ENCODE measurements around the gene CABP4. TPM values are rescaled to one million over a fixed set of nuclear protein-coding genes. Genes with fewer than 3 reads are reported as not detected.
A peak's percentile ranks its signal among the peaks of the same experiment; 100 is the strongest.

Gene CABP4
- total RNA-seq, 2 experiments from 2014 or later = 2.8 to 3.0 TPM

DNA sequence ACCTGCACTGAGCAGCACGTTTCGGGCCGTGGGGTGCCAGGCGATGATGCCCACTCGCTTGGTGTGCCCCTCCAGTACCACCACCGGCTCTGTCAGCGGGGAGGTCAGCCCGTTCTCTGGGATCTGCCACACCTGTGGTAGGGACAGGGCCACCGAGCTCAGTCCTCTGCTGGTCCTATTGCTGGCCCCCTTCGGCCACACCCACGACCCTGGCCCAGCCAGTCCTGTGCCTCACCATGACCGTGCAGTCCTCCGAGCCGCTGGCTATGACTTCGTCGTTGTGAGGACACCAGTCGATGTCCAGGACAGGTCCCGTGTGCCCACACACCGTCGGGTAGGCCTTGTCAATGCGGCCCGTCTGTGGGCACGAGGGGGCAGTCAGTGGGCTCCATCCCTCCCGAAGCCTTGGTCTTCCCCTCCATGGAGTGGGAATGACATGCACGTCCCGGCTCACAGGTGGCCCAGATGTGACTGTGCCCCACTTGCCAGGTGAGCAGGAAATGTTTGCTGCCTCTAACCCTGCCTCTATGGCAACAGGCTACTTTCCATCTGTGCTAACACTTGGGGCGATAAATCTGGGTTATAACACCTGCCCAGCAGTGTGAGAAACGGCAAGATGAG lies 13.3 kb upstream of the CABP4 start:
- no peaks in the 10 kb centered on the region for H3K9me3 Mint-ChIP-seq
- H3K27me3 Mint-ChIP-seq = no peaks in the 10 kb centered on the region
- no peak for ATAC-seq (ENCODE audit: low read depth)
- H3K4me3 Mint-ChIP-seq = no peak overlapping the region
- peak overlapping the region; percentile 87 for H3K27ac Mint-ChIP-seq
- POLR2A ChIA-PET = interaction anchor here (1.4 to 16.3 kb wide), 7 partner anchors 11 to 42 kb away, joined by 4 to 491 read pairs (median 6); partner anchors contain the start of genes AIP, CARNS1, PPP1CA and TBC1D10C
- peaks cover 46% of the 10 kb centered on the region for H3K4me1 Mint-ChIP-seq
- peaks cover 14% of the 10 kb centered on the region for H3K36me3 Mint-ChIP-seq
- no peak for DNase-seq

DNA sequence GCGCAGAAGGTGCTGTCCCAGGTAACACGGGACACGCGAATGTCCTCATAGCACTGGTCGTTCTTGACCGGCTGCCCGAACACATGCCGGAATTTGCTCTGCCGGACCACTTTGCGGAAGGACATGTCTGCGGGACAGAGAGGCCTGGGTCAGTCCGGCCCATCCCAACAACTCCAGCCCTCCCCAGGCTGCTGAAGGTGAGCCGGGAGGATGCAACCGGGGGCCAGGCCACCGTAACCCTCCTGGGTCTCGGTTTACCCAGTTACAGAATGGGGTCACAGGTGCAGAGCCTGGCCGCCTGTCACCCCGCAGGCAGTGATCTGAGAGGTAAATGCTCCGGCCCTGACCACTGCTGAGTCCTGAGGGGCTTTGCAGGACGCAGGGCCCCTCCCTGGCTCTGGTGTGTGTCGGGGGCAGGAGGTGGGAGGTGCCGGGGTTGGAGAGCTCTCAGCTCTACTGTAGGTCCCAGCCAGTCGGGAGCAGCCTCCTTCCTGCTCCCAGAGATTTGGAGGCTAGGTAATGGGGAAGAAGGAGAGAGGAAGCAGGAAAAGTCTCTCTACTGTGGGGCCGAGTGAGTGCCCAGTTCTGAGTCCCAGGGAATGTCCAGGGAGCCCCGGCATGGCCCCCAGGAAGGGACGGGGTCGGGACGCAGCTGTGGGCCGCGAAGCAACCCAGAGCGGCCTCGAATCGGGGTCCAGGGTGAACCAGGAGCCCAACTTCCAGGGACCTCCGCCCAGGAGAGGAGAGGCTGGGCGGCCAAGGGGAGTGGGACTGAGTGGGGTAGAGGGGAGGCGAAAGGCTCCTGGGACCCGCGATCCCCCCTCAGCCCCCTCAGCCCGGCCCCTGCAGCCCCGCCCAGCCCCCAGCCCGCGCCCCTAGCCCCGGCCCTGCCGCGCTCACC lies 12.4 kb upstream of the CABP4 start:
- Mint-ChIP-seq H3K27me3 (no peaks in the 10 kb centered on the region), H3K4me1 (peaks cover 46% of the 10 kb centered on the region), H3K4me3 (peak overlapping the region; percentile 61), H3K27ac (peak overlapping the region; percentile 87), H3K9me3 (no peaks in the 10 kb centered on the region), H3K36me3 (peaks cover 11% of the 10 kb centered on the region)
- POLR2A ChIA-PET = interaction anchor here (0.8 to 2.7 kb wide), 7 partner anchors 8 to 50 kb away, joined by 3 to 9 read pairs (median 3); partner anchors contain the start of genes AIP and TBC1D10C
- ATAC-seq (ENCODE audit: low read depth) = no peak
- no peak for DNase-seq

DNA sequence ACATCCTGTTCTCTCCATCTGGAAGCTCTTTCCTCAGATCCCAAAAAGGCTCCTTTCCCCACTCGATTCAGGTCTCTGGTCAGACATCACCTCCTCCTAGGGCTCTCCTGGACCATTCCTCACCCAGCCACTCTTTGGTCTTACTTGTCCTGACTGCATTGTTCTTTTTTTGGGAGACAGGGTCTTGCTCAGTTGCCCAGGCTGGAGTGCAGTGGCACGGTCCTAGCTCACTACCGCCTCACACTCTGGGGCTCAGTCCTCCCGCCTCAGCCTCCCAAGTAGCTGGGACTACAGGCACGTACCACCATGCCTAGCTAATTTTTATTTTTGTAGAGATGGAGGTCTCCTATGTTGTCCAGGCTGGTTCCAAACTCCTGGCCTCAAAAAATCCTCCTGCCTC lies 9.6 kb upstream of the CABP4 start:
- Mint-ChIP-seq H3K27me3 (peaks cover 5% of the 10 kb centered on the region), H3K36me3 (no peaks in the 10 kb centered on the region), H3K27ac (peak overlapping the region; percentile 86), H3K9me3 (no peaks in the 10 kb centered on the region), H3K4me1 (peaks cover 33% of the 10 kb centered on the region), H3K4me3 (peak overlapping the region; percentile 81)
- DNase-seq (no peak), ATAC-seq (ENCODE audit: low read depth) (no peak)
- POLR2A ChIA-PET = interaction anchor here (0.6 to 1.9 kb wide), 3 partner anchors 8 to 147 kb away, joined by 3 to 6 read pairs (median 3); partner anchors contain the start of gene PTPRCAP

DNA sequence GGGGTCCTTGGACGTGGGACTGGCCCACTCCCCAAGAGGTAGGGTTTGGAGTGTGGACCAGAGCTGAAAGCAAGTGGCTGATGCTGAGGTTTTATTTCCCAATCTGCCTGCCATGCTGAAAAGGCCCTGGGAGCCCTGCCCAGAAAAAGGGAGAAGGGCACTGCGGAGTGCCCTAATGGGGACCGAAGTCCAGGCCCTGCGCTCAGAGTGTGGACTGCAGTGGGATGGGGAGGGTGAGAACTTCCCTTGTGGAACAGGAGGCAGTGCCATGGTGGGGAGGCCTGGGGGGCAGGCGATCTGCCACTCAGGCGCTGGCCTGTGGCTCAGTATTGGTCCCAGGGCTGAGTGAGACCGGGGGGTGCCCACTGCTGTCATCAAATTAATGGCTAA lies 6.9 kb upstream of the CABP4 start:
- no peak overlapping the region for H3K27ac Mint-ChIP-seq
- ATAC-seq (ENCODE audit: low read depth) = no peak
- H3K36me3 Mint-ChIP-seq = no peaks in the 10 kb centered on the region
- DNase-seq = no peak
- POLR2A ChIA-PET = interaction anchor here (1.3 to 4.4 kb wide), 2 partner anchors 11 to 31 kb away, joined by 3 to 23 read pairs; partner anchors contain the start of gene PTPRCAP
- H3K9me3 Mint-ChIP-seq = no peaks in the 10 kb centered on the region
- H3K27me3 Mint-ChIP-seq = peaks cover 5% of the 10 kb centered on the region
- peaks cover 29% of the 10 kb centered on the region for H3K4me1 Mint-ChIP-seq
- H3K4me3 Mint-ChIP-seq = no peak overlapping the region

DNA sequence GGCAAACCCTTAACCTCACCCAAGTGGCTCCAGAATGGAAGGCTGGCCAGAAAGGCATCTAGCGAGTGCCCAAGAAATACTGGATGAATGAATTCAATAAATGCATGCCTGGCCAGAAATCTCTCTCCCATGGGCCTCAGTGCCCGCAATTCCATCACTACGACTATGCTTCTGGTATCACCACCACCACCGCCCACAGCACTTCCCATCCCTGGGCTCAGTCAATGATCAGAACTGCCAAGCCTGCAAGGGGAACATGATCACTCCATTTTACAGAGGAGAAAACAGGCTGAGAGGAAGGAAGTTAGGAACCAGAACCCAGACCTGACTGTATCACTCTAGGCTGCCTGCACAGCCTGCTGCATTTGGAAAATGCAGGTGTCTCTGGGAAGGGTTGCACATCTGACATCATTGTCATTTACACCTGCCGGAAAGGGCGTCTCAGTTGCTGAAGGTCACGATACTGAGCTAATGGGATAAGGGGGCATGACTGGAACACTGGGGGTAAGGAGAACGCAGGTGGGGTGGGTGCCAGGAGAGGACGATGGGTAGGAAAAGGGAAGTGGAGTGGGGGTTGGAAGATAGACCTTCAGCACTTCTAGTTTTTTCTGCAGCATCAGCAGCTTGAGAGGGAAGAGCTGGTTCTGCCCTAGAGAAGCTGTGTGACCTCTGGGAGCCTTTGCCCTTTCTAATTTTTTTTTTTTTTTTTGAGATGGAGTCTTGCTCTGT lies 5.9 kb upstream of the CABP4 start:
- H3K4me1 Mint-ChIP-seq = peaks cover 26% of the 10 kb centered on the region
- H3K4me3 Mint-ChIP-seq = no peak overlapping the region
- H3K27me3 Mint-ChIP-seq = peaks cover 5% of the 10 kb centered on the region
- POLR2A ChIA-PET = interaction anchor here (0.6 to 4.4 kb wide), 5 partner anchors 12 to 94 kb away, joined by 3 to 23 read pairs (median 6); partner anchors contain the start of genes PPP1CA, PTPRCAP and TBC1D10C
- peak overlapping the region; percentile 28 for H3K27ac Mint-ChIP-seq
- no peak for ATAC-seq (ENCODE audit: low read depth)
- H3K36me3 Mint-ChIP-seq = no peaks in the 10 kb centered on the region
- no peaks in the 10 kb centered on the region for H3K9me3 Mint-ChIP-seq
- DNase-seq = no peak

DNA sequence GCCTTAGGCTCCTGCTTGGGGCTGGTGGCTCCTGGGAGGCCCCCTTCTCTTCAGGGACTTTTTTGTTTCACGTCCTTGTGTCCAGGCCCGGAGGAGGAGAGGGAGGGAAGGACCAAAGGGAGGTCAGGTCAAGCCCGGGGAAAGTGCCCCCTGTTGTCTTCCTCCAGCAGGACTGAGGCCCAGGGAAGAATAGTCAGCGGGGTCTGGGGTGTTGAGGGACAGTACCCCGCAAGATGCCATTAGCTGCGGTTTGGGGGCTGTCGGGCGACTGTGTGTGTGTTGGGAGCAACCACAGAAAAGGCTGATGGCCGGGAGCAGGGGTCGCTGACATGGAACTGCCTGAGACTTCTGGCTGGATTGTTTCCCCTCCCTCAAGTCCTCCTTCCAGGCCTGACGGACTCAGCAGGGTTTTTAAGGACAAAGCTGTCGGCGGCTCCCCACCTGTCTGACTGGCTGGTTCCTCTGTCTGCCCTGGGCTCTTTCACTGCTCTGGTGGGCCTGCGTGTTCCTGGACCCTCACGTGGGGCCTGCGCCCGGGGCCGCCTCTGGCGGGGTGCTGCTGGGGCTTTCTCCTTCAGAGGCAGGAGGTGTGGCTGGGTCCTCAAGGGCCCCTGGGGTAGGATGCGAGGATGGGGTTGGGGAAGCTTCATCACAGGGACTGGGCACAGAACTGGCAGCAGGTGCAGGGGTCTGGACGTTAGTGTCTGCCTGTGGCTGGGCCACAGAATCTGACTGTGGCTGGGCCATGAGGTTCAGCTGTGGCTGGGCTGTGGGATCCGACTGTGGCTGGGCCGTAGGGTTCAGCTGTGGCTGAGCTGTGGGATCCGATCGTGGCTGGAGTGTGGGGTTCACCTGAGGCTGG lies 4.1 kb upstream of the CABP4 start:
- no peaks in the 10 kb centered on the region for H3K9me3 Mint-ChIP-seq
- H3K4me1 Mint-ChIP-seq = peaks cover 10% of the 10 kb centered on the region
- H3K27me3 Mint-ChIP-seq = peaks cover 5% of the 10 kb centered on the region
- no peak overlapping the region for H3K27ac Mint-ChIP-seq
- H3K4me3 Mint-ChIP-seq = no peak overlapping the region
- H3K36me3 Mint-ChIP-seq = no peaks in the 10 kb centered on the region
- DNase-seq = no peak
- no peak for ATAC-seq (ENCODE audit: low read depth)
- POLR2A ChIA-PET = interaction anchor here (0.6 to 4.4 kb wide), 9 partner anchors 12 to 54 kb away, joined by 3 to 23 read pairs (median 4); partner anchors contain the start of genes PITPNM1, PPP1CA and PTPRCAP

DNA sequence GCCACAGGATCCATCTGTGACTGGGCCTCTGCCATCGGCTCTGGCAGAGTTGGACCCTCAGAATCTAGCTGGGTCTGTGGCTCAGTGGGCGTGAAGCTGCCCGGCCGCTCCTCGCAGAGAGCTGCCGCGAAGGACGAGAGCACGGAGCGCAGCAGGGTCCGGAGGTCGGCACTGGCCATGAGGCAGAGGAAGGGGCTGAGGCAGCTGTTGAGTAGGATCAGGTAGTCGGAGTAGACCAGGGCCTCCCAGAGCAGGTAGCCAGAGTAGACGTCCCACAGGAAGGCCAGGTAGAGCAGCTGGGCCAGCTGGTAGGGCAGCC lies 3.5 kb upstream of the CABP4 start:
- H3K36me3 Mint-ChIP-seq = no peaks in the 10 kb centered on the region
- ATAC-seq (ENCODE audit: low read depth) (no peak), DNase-seq (no peak)
- peaks cover 7% of the 10 kb centered on the region for H3K4me1 Mint-ChIP-seq
- H3K27me3 Mint-ChIP-seq = peaks cover 5% of the 10 kb centered on the region
- no peak overlapping the region for H3K4me3 Mint-ChIP-seq
- no peaks in the 10 kb centered on the region for H3K9me3 Mint-ChIP-seq
- H3K27ac Mint-ChIP-seq = no peak overlapping the region
- POLR2A ChIA-PET = interaction anchor here (1.0 to 4.4 kb wide), 6 partner anchors 12 to 50 kb away, joined by 3 to 23 read pairs (median 5); partner anchors contain the start of genes PPP1CA and PTPRCAP

DNA sequence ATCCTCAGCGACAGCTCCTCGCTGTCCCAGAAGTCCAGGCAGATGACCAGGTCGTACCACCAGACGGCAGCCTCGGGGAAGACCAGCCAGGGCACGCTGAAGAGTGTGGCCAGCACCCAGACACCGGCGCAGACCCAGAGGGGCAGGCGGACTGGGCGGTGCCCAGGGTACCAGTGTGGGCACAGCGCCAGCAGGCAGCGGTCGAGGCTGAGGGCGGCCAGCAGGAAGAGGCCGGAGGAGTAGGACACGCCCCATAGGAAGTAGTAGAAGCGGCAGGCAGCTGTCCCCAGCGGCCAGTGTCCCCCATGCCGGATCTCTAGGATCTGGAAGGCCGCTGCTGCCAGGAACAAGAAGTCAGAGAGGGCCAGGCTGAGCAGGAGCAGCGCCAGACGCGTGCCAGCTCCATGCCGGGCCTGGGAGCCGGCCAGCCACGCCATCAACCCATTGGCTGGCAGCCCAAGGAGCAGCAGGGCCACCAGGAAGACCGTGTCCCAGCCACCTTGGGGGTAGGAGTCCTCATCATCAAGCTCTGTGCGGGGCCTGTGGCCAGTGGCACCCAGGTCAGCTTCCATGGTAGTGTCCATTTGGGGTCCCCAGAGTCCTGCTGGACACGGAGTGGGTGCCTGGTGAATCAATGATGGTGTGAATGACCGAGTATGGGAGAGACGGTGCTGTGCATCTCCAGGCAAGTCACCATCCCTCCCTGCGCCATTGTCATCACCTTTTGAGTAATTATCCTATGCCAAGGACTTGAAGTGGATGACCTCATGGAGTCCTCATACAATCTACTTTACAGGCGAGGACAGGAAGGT lies 2.8 kb upstream of the CABP4 start, which contains the start of gene GPR152:
Gene GPR152, minus strand, starts transcription at position 589 of the 812 bp plus-strand sequence. Its CDS starts 5 bp downstream, at position 584.
- H3K9me3 Mint-ChIP-seq = no peaks in the 10 kb centered on the region
- peaks cover 5% of the 10 kb centered on the region for H3K27me3 Mint-ChIP-seq
- no peak within 1 kb of the TSS for H3K4me3 Mint-ChIP-seq
- no peak within 1 kb of the TSS for H3K27ac Mint-ChIP-seq
- H3K4me1 Mint-ChIP-seq = peaks cover 7% of the 10 kb centered on the region
- ATAC-seq (ENCODE audit: low read depth) (no peak), DNase-seq (no peak)
- POLR2A ChIA-PET = interaction anchor here (0.9 to 4.4 kb wide), 6 partner anchors 15 to 39 kb away, joined by 3 to 23 read pairs (median 4); partner anchors contain the start of gene PTPRCAP
- no peaks in the 10 kb centered on the region for H3K36me3 Mint-ChIP-seq

DNA sequence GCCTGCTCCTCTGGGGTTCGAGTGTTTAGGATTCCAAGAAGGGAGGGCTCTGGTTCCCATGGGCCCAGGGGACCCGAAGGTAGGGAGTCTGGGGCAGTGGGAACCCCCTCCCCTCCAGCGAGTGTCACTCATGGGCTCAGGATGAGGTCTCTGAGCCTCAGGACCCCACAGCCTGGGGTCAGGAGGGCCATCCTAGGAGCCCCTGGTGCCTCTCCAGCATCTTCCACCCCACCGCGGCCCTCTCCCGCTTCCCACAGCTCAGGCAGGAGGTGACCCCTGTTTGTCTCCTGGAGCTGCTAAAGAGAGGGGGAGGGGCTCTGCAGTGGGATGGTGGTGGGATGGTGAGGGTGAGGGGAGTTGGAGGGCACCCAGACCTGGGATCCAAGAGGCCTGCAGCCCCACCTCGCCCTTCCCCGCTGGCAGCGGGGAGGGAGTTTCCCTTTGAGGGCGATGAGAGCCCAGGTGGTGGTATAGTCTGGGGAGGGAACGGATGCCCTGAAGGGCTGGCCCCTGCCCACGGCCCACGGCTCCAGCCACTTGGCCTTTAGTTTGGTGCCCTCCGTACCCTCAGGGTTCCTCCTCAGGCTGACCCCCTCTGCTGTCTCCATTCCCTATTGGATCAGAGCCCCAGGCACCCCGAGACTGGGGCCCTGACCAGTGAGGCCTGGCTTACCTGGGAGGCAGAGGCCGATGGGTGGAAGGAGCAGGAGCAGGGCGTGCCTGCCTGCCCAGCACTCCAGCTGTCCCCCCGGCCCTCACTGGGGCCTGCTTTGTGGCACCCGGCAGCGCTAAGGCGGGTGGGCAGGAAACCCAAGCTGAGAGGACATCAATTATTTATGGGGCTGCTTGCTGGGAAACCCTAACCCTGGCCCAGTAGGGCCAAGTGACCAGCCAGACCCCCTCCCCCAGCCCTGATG lies 1.1 kb upstream of the CABP4 start:
- H3K27ac Mint-ChIP-seq = no peak overlapping the region
- DNase-seq (peak; percentile 28), ATAC-seq (ENCODE audit: low read depth) (no peak)
- no peak overlapping the region for H3K4me3 Mint-ChIP-seq
- H3K36me3 Mint-ChIP-seq = no peaks in the 10 kb centered on the region
- H3K27me3 Mint-ChIP-seq = peaks cover 3% of the 10 kb centered on the region
- POLR2A ChIA-PET = interaction anchor here (2.1 kb wide), 1 partner anchor 11 kb away, joined by 8 read pairs; no protein-coding TSS in a partner anchor
- peaks cover 5% of the 10 kb centered on the region for H3K4me1 Mint-ChIP-seq
- no peaks in the 10 kb centered on the region for H3K9me3 Mint-ChIP-seq

DNA sequence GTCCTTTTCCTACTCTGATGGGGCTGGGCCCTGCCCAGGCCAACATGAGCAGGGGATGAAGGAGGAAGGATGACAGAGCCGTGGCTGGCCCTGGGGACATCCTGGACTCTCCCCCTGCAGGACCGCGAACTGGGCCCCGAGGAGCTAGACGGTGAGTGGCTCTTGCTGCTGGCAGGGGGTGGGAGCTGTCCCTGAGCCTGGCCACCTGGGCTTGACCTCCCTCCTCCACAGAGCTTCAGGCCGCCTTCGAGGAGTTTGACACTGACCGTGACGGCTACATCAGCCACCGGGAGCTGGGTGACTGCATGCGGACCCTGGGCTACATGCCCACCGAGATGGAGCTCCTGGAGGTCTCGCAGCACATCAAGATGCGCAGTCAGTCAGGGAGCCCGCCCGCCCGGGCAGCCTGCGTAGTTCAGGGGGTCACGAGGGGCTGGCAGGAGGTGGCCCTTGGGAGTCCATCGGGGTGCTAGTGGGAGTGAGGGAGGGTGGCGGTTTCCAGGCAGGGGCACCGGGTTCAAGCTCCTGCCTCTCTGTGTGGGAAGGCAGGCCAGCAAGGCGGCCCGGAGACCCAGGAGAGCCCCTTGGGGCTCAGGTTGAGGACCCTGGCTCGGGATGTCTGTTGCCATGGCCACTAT lies 1.0 kb downstream of the CABP4 start:
- DNase-seq (no peak), ATAC-seq (ENCODE audit: low read depth) (no peak)
- Mint-ChIP-seq H3K27me3 (peaks cover 5% of the 10 kb centered on the region), H3K27ac (no peak overlapping the region), H3K4me3 (no peak overlapping the region), H3K36me3 (no peaks in the 10 kb centered on the region), H3K4me1 (peaks cover 2% of the 10 kb centered on the region), H3K9me3 (no peaks in the 10 kb centered on the region)
- POLR2A ChIA-PET = interaction anchor here (0.6 to 2.1 kb wide), 3 partner anchors 9 to 27 kb away, joined by 3 to 8 read pairs (median 6); partner anchors contain the start of genes AIP and PTPRCAP

Measured in activated naive CD8-positive, alpha-beta T cell treated with anti-CD3 and anti-CD28 coated beads, Interleukin-2, amount 10 ng/mL, durations not matched to agents 7 days and 5 days (primary cell).